Measurements from ENCODE around the gene CACNG1. TPM values are rescaled to one million over a fixed set of nuclear protein-coding genes. Genes with fewer than 3 reads are reported as not detected.

CACNG1 gene
- total RNA-seq, 2 donors from 2014 or later: not detected

DNA sequence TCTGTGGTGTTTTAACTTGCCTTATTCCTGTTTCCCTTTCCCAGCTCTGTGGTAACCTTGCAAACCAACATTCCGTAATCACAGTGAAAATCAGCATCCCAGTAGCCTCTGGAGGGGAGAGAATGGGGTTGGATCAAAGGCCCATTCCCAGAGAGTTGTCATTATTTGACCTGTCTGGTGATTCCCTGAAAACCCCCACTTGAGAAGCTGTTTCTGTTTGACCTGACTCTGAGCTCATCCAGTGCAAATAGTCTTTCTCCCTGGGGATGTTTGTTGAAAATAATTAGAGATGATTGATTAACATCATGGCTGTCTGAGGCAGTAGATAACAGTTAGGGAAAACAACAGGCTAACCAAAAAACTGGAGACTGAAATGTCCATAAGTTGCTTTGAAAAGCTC is 3.0 kb downstream of the CACNG1 start:
- H3K9me3 ChIP-seq: no peaks in the 10 kb centered on the region
- H3K27me3 ChIP-seq: no peaks in the 10 kb centered on the region
- no peak for DNase-seq
- intact Hi-C loops (cut with DNase I): no loop called here
- no peak overlapping the region for H3K4me3 ChIP-seq
- no peaks in the 10 kb centered on the region for H3K36me3 ChIP-seq
- no peak overlapping the region for H3K9ac ChIP-seq (ENCODE audit: low read depth in 2 of 2, low read length in 2 of 2)
- no peaks in the 10 kb centered on the region for H3K4me1 ChIP-seq
- H3K27ac ChIP-seq: no peak overlapping the region
- TF ChIP-seq, protein P1, sequence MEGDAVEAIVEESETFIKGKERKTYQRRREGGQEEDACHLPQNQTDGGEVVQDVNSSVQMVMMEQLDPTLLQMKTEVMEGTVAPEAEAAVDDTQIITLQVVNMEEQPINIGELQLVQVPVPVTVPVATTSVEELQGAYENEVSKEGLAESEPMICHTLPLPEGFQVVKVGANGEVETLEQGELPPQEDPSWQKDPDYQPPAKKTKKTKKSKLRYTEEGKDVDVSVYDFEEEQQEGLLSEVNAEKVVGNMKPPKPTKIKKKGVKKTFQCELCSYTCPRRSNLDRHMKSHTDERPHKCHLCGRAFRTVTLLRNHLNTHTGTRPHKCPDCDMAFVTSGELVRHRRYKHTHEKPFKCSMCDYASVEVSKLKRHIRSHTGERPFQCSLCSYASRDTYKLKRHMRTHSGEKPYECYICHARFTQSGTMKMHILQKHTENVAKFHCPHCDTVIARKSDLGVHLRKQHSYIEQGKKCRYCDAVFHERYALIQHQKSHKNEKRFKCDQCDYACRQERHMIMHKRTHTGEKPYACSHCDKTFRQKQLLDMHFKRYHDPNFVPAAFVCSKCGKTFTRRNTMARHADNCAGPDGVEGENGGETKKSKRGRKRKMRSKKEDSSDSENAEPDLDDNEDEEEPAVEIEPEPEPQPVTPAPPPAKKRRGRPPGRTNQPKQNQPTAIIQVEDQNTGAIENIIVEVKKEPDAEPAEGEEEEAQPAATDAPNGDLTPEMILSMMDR (IDR thresholded peaks at IDR 0.05): no peak

- DNase-seq: no peak
- TF ChIP-seq, protein P1 (IDR thresholded peaks at IDR 0.05): no peak
- no peak overlapping the region for H3K27ac ChIP-seq
- H3K4me1 ChIP-seq: no peaks in the 10 kb centered on the region
- H3K4me3 ChIP-seq: no peak overlapping the region
- no peaks in the 10 kb centered on the region for H3K36me3 ChIP-seq
- intact Hi-C loops (cut with DNase I): no loop called here
- no peaks in the 10 kb centered on the region for H3K9me3 ChIP-seq
- no peaks in the 10 kb centered on the region for H3K27me3 ChIP-seq
- no peak overlapping the region for H3K9ac ChIP-seq (ENCODE audit: low read depth in 2 of 2, low read length in 2 of 2)
Observed at GRCh38 chr17:67049025-67049739, 4.8 kb downstream of the CACNG1 start.

DNA sequence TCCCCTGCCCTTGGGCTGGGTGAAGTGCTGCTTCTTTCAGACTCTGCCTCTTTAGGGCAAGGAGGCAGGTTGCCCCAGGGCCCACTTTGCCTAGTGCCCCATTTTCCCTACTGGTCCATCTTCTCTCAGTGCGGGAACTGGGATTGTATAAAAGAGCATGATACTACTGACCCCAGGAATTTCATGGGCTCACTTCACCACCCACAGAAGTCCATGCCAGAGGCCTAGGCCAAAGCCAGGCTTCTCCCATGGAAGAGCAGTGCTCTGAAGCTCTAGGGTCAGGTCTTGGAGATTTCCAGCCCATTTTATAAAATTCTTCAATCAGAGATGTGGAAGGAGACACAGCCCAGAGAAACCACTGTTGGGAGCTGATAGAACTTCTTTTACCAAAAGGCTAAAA is 5.7 kb downstream of the CACNG1 start:
- Histone ChIP-seq H3K4me3 (no peak overlapping the region), H3K9me3 (no peaks in the 10 kb centered on the region), H3K27ac (no peak overlapping the region), H3K27me3 (no peaks in the 10 kb centered on the region), H3K4me1 (no peaks in the 10 kb centered on the region), H3K9ac (ENCODE audit: low read depth in 2 of 2, low read length in 2 of 2) (no peak overlapping the region), H3K36me3 (no peaks in the 10 kb centered on the region)
- intact Hi-C loops (cut with DNase I): no loop called here
- no peak for DNase-seq
- TF ChIP-seq, protein P1 (IDR thresholded peaks at IDR 0.05): no peak

DNA sequence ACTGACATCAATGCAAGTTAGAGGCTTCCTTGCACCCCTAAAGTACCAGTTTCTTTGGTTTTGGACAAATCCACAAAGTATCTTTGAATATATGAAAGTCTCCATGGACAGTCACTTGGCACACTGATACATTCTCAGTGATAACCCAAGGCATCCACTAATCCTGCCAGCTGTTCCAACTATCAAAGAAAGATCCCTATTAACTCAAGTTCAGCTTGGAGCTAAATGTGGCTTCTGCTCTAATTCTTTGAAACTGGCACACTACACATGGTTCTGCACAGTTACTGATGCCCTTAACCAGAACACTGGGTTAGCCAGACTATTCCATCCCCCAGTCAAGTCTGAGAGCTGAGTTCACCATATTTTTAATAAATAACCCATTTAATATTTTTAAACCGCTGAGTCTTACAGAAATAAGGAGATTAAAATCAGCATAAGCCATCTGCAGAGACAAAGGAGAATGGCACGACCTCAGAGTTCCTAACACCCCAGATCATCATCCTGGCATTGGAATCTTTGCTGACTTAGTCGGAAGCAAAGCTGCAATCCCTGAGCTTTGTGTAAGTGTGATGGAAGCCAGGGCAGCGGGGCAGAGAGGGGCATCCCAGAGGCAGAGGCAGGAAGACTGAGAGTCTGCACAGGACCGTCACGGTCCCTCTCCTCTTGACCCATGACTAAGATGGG is 6.3 kb downstream of the CACNG1 start:
- Histone ChIP-seq H3K4me1 (no peaks in the 10 kb centered on the region), H3K36me3 (no peaks in the 10 kb centered on the region), H3K27me3 (no peaks in the 10 kb centered on the region), H3K9me3 (no peaks in the 10 kb centered on the region), H3K27ac (no peak overlapping the region), H3K4me3 (no peak overlapping the region), H3K9ac (ENCODE audit: low read depth in 2 of 2, low read length in 2 of 2) (no peak overlapping the region)
- intact Hi-C loops (cut with DNase I): no loop called here
- DNase-seq: no peak
- TF ChIP-seq, protein P1 (IDR thresholded peaks at IDR 0.05): no peak

DNA sequence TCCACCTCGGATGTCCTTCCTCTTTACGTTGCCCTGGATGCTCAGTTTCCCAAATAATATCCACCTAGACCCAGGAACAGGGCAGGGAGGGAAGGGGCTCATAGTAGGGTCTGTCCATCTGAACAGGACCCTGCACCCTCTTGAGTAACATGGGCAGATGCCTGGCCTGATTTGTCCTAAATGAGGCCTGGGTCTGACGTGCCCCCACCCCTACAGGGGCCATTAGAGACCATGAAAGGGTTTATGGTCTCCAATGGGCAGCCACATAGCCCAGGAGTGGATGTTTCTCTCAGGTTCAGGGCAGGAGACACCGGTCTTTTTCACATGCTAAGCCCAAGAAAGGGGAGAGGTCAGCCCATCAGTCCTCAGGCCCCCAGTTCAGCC is 6.8 kb downstream of the CACNG1 start:
- no peak overlapping the region for H3K27ac ChIP-seq
- intact Hi-C loops (cut with DNase I): no loop called here
- H3K36me3 ChIP-seq: no peaks in the 10 kb centered on the region
- TF ChIP-seq, protein P1 (IDR thresholded peaks at IDR 0.05): no peak
- H3K9ac ChIP-seq (ENCODE audit: low read depth in 2 of 2, low read length in 2 of 2): no peak overlapping the region
- H3K4me3 ChIP-seq: no peak overlapping the region
- H3K27me3 ChIP-seq: no peaks in the 10 kb centered on the region
- no peaks in the 10 kb centered on the region for H3K9me3 ChIP-seq
- DNase-seq: no peak
- peaks cover under 1% of the 10 kb centered on the region for H3K4me1 ChIP-seq
